NCI-H2081 (cell line): ENCODE data around the gene SOX8.
"Not testable (repeated sequence)": the region's sequence is repeated elsewhere in the genome, so short reads cannot be mapped to it uniquely, and the experiment has no call there.

ENCODE experiments used
- DNase-seq, 2 experiments: peaks; one replicate each; lab custom pipeline; 2025; lab: John Stamatoyannopoulos, UW

The SOX8 gene

GRCh38 chr16:981695-982144 is at the start of gene SOX8:
SOX8 (plus strand) TSS chr16:981770; CDS start chr16:981923, 153 bp downstream.
- no peak for DNase-seq

GRCh38 chr16:932831-933330 is 48.7 kb upstream of the SOX8 start:
- no peak for DNase-seq

- no peak for DNase-seq
Measured at GRCh38 chr16:933581-933980, 48.0 kb upstream of the SOX8 start.

GRCh38 chr16:934178-934577 is 47.4 kb upstream of the SOX8 start:
- DNase-seq: no peak

GRCh38 chr16:935684-936083 is 45.9 kb upstream of the SOX8 start:
- DNase-seq: no peak

GRCh38 chr16:937311-937710 is 44.3 kb upstream of the SOX8 start:
- no peak for DNase-seq

GRCh38 chr16:937723-938122 is 43.8 kb upstream of the SOX8 start:
- no peak for DNase-seq

- DNase-seq: no peak
Measured at GRCh38 chr16:938136-938535, 43.4 kb upstream of the SOX8 start.

GRCh38 chr16:938752-939151 is 42.8 kb upstream of the SOX8 start:
- no peak for DNase-seq

GRCh38 chr16:939311-939710 is 42.3 kb upstream of the SOX8 start:
- DNase-seq: no peak

- no peak for DNase-seq
Measured at GRCh38 chr16:939941-940340, 41.6 kb upstream of the SOX8 start.

- DNase-seq: no peak
Measured at GRCh38 chr16:942436-943060, 39.0 kb upstream of the SOX8 start.

- no peak for DNase-seq
Measured at GRCh38 chr16:943971-944370, 37.6 kb upstream of the SOX8 start.

GRCh38 chr16:945271-946047 is 36.1 kb upstream of the SOX8 start:
- DNase-seq: no peak

- no peak for DNase-seq
Measured at GRCh38 chr16:946048-946395, 35.5 kb upstream of the SOX8 start.

- no peak for DNase-seq
Measured at GRCh38 chr16:947255-947921, 34.2 kb upstream of the SOX8 start.

- DNase-seq: not testable (repeated sequence)
Measured at GRCh38 chr16:947922-948303, 33.7 kb upstream of the SOX8 start.

GRCh38 chr16:948767-949166 is 32.8 kb upstream of the SOX8 start:
- DNase-seq: not testable (repeated sequence)

GRCh38 chr16:950733-951573 is 30.6 kb upstream of the SOX8 start:
- DNase-seq: not testable (repeated sequence)

GRCh38 chr16:951660-952301 is 29.8 kb upstream of the SOX8 start:
- no peak for DNase-seq

GRCh38 chr16:952321-952720 is 29.2 kb upstream of the SOX8 start:
- DNase-seq: no peak

- not testable (repeated sequence) for DNase-seq
Measured at GRCh38 chr16:953818-954217, 27.8 kb upstream of the SOX8 start.
